OCI-M1 (cell line): Measurements from ENCODE around the gene ARHGAP12.
"Not testable (repeated sequence)": the region's sequence is repeated elsewhere in the genome, so short reads cannot be mapped to it uniquely, and the experiment has no call there.

Experiments
- DNase-seq: peaks from one replicate; lab custom pipeline; 2025; lab: John Stamatoyannopoulos, UW

Gene ARHGAP12

GRCh38 chr10:31770307-31770902 is 158.2 kb downstream of the ARHGAP12 start:
- DNase-seq = peak; percentile 47

- DNase-seq = no peak
Measured at GRCh38 chr10:31769564-31769963, 159.1 kb downstream of the ARHGAP12 start.

- not testable (repeated sequence) for DNase-seq
Measured at GRCh38 chr10:31768935-31769334, 159.7 kb downstream of the ARHGAP12 start.

- no peak for DNase-seq
Measured at GRCh38 chr10:31768467-31768866, 160.2 kb downstream of the ARHGAP12 start.

GRCh38 chr10:31765541-31765940 is 163.1 kb downstream of the ARHGAP12 start:
- no peak for DNase-seq

GRCh38 chr10:31762316-31762715 is 166.3 kb downstream of the ARHGAP12 start:
- no peak for DNase-seq

GRCh38 chr10:31761156-31761555 is 167.5 kb downstream of the ARHGAP12 start:
- no peak for DNase-seq

- DNase-seq = no peak
Measured at GRCh38 chr10:31760674-31761081, 168.0 kb downstream of the ARHGAP12 start.

GRCh38 chr10:31759799-31760626 is 168.6 kb downstream of the ARHGAP12 start:
- DNase-seq = peak; percentile 98

- DNase-seq = no peak
Measured at GRCh38 chr10:31759124-31759798, 169.4 kb downstream of the ARHGAP12 start.

- DNase-seq = no peak
Measured at GRCh38 chr10:31758495-31758894, 170.1 kb downstream of the ARHGAP12 start.

GRCh38 chr10:31757831-31758230 is 170.8 kb downstream of the ARHGAP12 start:
- DNase-seq = no peak

DNA sequence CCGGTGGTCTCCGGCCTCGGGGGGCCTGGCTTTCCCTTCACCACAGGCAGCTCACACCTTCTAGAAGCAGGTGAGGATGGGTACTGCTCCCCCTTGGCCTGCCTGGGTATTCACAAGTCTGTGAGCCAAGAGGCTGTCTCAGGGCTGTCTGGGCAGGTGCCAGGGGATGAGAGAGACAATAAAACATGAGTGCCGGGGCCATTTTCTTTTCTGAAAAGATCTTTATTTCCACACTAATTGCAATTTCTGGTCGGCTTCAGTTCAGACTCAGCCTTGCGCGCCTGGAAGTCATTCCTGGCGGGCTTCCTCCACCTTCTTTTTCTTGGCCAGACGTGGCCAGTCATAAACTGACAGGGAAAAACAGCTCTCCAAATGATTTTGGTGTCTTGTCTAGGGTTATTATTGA is 171.2 kb downstream of the ARHGAP12 start:
- no peak for DNase-seq

DNA sequence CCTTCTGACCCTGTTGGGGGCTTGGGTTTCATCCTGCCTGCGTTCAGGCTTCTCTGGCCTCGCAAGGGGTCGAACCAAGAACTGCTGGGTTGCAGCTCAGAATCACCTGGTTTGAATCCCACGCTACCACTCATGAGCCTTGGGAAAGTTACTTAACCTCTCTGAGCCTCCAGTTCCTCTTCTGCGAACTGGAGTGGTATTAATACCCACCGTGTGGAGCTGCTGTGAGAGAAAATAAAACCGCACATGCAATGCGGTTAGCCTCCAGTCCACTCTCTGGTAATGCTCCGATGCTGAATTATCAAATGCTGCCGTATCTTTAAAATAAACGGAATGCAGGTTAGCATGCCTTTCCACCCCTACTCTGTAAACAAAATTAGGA is 171.9 kb downstream of the ARHGAP12 start:
- DNase-seq = peak; percentile 3

GRCh38 chr10:31756101-31756728 is 172.4 kb downstream of the ARHGAP12 start:
- DNase-seq = no peak
